Neural progenitor cell (in vitro differentiated cells): ENCODE measurements around the gene CHSY3.

Experiments used
- CTCF ChIP-seq: fragments of 200-600 bp; sonication (generic); IDR thresholded peaks from 2 replicates; pipeline ENCODE4 v1.5.1; 2017; ENCODE audit warnings: antibody characterized with exemption, mild to moderate bottlenecking
- EZH2 ChIP-seq: fragments of 200-600 bp; sonication (generic); IDR thresholded peaks from 2 replicates; pipeline ENCODE4 v1.6.1; 2017; ENCODE audit warnings: antibody characterized with exemption, mild to moderate bottlenecking, moderate library complexity
- EZH2phosphoT487 ChIP-seq: fragments of 200-600 bp; sonication (generic); IDR thresholded peaks from 2 replicates; pipeline ENCODE4 v1.6.1; 2017; ENCODE audit warnings: antibody characterized with exemption

GRCh38 chr5:130035388-130035787 lies 131.1 kb downstream of the CHSY3 start:
- TF ChIP-seq CTCF (no peak), EZH2 (no peak), EZH2phosphoT487 (no peak)
